HG02943 (cell line): ENCODE measurements around the gene ARIH1.

Experiments used
- ATAC-seq: cut with Tn5 transposase; IDR thresholded peaks from one replicate; pipeline ENCODE4 v1.9.1; 2021; ENCODE audit warnings: mild to moderate bottlenecking, low read depth, moderate library complexity; ENCODE audit not compliant: unreplicated experiment

Gene ARIH1

GRCh38 chr15:72486144-72486543 is 12.0 kb downstream of the ARIH1 start:
- no peak for ATAC-seq

DNA sequence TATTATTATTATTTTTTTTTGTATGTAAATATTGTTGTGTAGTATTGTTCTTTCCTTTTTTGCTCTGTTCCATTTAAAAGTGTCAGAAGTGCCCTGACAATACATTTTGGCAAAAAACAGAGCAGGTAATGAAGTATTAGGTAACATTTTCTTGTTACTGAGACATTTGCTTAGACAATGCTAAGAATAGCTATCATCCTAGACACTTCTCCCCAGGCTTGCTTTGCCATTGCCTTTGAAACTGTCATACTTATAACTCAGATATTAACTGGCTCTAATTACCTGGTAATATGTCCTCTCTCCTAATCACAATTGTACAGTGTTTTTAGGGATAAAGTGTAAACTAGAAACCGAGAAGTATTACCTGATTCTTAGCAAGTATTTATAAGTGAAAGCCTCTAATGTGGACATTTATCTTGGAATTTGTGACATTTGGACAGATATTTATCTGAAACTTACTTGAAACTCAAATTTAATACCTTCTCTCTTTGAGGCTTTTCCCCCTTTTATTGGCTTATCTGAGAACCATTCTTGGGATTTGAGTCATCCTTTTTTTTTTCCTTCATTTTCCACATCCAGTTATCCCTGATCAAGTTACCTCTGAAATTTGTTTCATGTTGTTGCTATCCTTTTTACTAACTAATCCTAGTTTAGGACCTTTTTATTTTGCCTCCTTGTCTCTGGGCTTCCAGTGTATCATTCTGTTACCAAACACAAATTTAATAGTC is 13.1 kb downstream of the ARIH1 start:
- ATAC-seq: no peak

DNA sequence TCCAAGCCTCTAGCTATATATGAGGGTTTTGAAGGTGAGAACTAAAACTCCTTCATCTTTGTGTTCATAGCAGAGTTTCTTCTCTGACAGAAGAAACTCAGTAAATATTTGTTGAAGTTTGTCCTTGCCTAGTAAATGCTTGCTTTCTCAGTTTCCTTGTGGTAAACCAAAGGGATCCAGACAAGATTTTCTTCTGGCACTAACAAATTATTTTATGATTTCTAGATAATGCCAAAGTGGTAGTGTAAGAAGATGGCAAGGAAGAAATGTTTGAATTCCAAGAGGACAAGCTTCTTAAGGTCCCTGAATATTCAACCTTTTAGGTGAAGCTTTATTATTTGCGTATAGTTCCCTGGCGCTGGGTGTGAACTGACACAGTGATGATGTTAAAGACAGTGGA is 14.4 kb downstream of the ARIH1 start:
- no peak for ATAC-seq

- no peak for ATAC-seq
Measured at GRCh38 chr15:72489943-72490554, 15.9 kb downstream of the ARIH1 start.

- no peak for ATAC-seq
Measured at GRCh38 chr15:72491768-72492167, 17.6 kb downstream of the ARIH1 start.

DNA sequence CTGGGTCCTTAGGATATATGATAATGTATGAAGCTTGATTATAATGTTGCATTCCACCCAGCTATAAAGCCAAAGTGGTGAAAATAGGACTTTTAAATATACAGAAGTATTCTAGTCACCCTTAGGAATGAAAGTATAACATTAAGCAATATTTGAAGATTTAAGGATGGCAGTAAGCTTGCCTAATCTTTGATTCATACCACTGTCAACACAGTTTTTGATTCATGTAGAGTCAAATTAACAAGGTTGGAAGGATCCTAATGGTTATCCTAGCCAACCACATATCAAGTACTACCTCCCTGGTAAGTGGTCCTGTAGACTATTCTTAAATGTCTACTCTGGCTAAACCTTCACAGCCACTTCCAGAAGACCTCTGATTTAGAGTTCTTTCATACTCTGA is 18.6 kb downstream of the ARIH1 start:
- no peak for ATAC-seq

GRCh38 chr15:72493220-72493619 is 19.1 kb downstream of the ARIH1 start:
- ATAC-seq: no peak

DNA sequence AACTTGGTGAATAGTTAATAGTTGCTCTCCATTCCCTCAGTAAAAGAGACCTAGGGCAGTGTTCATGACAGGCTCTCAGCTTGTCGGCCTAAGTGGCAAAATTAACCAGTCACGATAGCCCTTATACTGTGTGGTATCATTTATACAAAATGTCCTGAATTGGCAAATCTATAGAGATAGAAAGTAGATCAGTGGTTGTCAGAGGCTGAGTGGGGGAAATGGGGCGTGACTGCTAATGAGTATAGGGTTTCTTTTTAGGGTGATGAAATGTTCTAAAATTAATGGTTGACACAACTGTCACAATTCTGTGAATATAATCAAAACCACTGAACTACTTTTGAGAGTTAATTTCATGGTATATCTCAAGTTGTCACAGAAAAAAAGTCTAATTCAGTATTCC is 20.9 kb downstream of the ARIH1 start:
- no peak for ATAC-seq

GRCh38 chr15:72496783-72497182 is 22.7 kb downstream of the ARIH1 start:
- no peak for ATAC-seq

DNA sequence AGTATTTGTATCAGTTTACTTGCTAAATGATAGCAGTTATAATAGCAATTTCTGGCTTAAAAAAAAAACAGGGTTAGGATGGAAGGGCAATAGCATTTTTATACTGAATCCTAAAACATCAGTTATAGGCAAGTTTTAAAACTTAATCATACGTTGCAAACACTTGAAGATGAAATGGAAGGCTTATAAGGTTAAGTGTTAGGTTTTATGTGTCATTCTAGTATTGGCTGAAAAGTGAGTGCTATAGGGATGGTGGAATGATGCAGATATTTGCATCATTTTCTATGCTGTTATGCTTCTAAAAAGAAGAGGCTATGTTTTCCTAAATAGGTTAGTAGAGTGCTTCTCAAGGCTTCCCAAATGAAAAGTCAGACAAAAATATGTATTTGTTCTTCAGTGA is 23.3 kb downstream of the ARIH1 start:
- ATAC-seq: no peak

- no peak for ATAC-seq
Measured at GRCh38 chr15:72502220-72502809, 28.2 kb downstream of the ARIH1 start.

DNA sequence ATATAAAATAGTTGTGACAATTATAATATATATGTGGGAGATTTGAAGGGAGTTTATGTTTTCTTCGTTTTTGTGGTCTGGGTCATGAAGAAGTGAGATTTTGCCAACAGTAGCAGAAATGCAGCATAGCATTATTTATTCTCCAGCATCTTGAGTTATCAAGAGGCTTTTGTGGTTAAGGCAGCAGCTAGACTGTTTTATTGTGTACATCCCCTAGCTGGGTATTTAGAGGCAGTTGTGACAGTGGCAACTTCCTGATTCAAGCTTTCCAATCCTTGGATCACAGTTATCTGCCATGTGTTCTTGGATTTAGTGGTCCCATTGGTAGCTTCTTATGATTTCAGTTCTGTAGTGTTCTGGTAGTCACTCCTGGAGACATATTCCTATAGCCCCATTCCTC is 29.0 kb downstream of the ARIH1 start:
- ATAC-seq: no peak

- ATAC-seq: no peak
Measured at GRCh38 chr15:72507402-72508092, 33.4 kb downstream of the ARIH1 start.

DNA sequence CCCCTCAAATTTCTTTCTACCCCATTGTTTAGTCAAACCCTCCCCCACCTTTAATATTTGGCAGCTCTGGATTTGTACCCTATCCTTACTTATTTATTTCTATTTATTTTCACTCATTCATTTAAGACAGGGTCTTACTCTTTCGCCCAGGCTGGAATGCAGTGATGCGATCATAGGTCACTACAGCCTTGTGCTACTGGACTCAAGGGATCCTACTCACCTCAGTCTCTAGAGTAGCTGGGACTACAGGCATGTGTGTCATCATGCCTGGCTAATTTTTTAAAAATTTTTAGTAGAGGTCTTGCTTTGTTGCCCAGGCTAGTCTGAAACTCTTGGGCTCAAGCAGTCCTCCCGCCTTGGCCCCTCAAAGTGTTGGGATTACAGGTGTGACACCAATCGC is 35.4 kb downstream of the ARIH1 start:
- no peak for ATAC-seq

GRCh38 chr15:72511536-72511935 is 37.4 kb downstream of the ARIH1 start:
- ATAC-seq: no peak

DNA sequence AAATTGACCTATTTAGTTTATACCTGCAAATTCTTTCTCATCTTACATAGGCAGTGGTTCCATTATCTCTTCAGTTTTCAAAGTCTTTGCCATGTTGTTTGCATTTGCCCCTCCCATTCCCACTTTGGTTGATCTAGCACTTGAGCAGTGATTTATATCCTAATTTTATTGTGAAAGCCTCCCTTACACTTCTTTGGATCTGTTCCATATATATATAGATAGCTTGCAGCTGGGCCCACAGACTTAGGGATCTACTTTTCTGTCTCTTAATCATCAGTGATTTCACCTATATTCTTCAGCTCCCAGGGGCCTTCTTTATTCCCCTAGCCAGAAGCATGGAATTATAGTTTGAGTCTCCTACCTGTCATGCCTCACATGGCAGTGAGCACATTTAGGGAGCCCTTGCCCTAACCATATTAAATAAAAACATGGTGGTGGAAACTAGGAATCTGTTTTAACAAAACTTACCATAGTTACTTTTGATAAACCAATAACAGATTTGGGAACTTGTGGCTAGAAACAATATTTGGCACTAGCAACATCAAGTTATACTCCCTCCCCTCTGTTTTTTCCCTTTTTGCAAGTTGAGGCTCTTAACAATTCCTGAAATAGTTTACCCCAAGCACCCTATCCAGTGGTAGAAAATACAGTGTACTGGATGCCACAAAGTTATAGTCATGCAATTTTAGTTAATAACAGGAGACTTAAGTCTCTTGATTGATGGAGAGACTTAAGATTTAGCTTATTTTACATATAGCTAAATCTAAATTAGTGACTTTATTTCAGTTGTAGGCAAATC is 41.7 kb downstream of the ARIH1 start:
- no peak for ATAC-seq

DNA sequence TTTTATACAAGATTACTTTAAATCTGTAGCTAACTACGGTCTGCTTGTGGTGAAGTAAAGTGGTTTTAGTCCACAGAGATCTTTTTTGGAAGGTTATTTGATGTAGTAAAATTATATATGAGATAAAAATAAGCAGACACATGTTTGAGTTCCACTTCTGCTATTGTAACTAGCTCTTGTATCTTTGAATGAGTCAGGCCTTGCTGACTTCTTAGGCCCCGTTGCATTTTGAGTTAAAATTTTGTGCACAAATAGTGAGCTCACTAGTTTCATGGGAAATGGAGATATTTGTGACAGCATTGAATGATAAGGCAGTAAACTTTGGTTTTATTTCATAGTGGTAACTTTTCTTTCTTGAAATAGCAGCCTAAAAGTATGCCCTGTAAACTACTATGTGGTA is 42.6 kb downstream of the ARIH1 start:
- no peak for ATAC-seq

- no peak for ATAC-seq
Measured at GRCh38 chr15:72521682-72522081, 47.6 kb downstream of the ARIH1 start.

DNA sequence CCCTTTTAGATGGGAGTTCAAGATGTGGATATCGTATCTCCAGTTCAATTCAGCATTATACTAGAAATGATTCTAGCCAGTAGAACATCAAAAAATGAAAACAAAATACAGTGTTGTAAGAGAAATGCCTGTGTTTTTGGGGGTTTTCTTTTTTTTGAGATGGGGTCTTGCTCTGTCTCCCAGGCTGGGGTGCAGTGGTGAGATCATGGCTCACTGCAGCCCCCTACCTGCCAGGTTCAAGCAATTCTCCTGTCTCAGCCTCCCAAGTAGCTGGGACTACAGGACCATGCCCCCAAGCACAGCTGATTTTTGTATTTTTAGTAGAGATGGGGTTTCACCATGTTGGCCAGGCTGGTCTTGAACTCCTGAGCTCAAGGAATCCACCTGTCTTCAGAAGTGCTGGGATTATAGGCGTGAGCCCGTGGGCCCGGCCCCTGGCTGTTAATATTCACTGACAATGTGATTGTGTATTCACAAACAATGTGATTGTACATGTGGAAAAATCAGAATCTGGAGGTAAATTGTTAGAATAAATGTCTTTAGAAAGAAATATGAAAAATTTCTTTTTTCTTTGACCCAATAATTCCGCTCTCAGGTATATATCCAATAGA is 59.0 kb downstream of the ARIH1 start:
- ATAC-seq: no peak

GRCh38 chr15:72534523-72534922 is 60.4 kb downstream of the ARIH1 start:
- no peak for ATAC-seq
